Prostate gland (tissue), 2 donors: ENCODE data around the gene LARGE1. TPM values are rescaled to one million over a fixed set of nuclear protein-coding genes. Genes with fewer than 3 reads are reported as not detected.

ENCODE experiments used
- DNase-seq: peaks from one replicate; pipeline ENCODE4 v3.0.0-alpha.2; 2019; ENCODE audit warnings: low spot score
- H3K27ac ChIP-seq, 2 donors: fragments of 200-600 bp; sonication (generic); 2 replicates each; pipeline ENCODE4 v1.5.1; 2017 to 2019
- H3K27me3 ChIP-seq: fragments of 200-600 bp; sonication (generic); replicated peaks from 2 replicates; pipeline ENCODE4 v1.5.1; 2019; ENCODE audit not compliant: insufficient read depth
- H3K36me3 ChIP-seq, 2 donors: fragments of 200-600 bp; sonication (generic); 1 replicate in 1 of 2; 2 replicates in 1 of 2; pipeline versions ENCODE4 v1.5.1 to v1.8.1; 2017 to 2019
- H3K4me1 ChIP-seq: fragments of 200-600 bp; sonication (generic); replicated peaks from 2 replicates; pipeline ENCODE4 v1.5.1; 2019
- H3K4me3 ChIP-seq, 2 donors: fragments of 200-600 bp; sonication (generic); 2 replicates each; pipeline ENCODE4 v1.5.1; 2017 to 2019
- H3K9me3 ChIP-seq: fragments of 200-600 bp; sonication (generic); 2 replicates; pipeline ENCODE4 v1.5.1; 2017
- CTCF ChIP-seq, 4 experiments: fragments of 200-600 bp in 2 of 4; fragments of 450-650 bp in 2 of 4; sonication (generic) in 2 of 4; IDR thresholded peaks; 1 replicate in 3 of 4; 2 replicates in 1 of 4; pipeline ENCODE4 v1.5.1; 2016 to 2019; ENCODE audit warnings: antibody characterized with exemption in 4 of 4, mild to moderate bottlenecking in 2 of 4, moderate library complexity in 2 of 4
- POLR2A ChIP-seq: fragments of 450-650 bp; IDR thresholded peaks from one replicate; pipeline ENCODE4 v1.6.1; 2016; ENCODE audit warnings: antibody characterized with exemption, mild to moderate bottlenecking
- POLR2AphosphoS5 ChIP-seq: sonication (generic); formaldehyde crosslinking; IDR thresholded peaks from one replicate; pipeline ENCODE4 v1.6.1; 2017; ENCODE audit warnings: antibody characterized with exemption
- WGBS: methylation state at CpG from one replicate; pipeline ENCODE4 v1.1.5; 2018; 5-methylcytosine and 5-hydroxymethylcytosine counted together
- intact Hi-C: fragments of 100-400 bp; cut with DNase I; formaldehyde crosslinking; loops from one replicate; pipeline ENCODE4 v1.14.2; 2022
- total RNA-seq, 2 donors: library from RNA; depleted of rRNA; stranded (reverse); fragments of >200 nt; gene quantifications; one replicate each; pipeline ENCODE4 v1.1.0, GENCODE V29; 2016

The LARGE1 gene
- total RNA-seq, 2 donors from 2014 or later: 18.6 to 37.4 TPM

GRCh38 chr22:33350491-33350890 is 569.8 kb downstream of the LARGE1 start:
- no peaks in the 10 kb centered on the region for H3K4me1 ChIP-seq
- no peaks in the 10 kb centered on the region for H3K36me3 ChIP-seq
- no peak for TF ChIP-seq CTCF (IDR thresholded peaks at IDR 0.05)
- no peak for TF ChIP-seq POLR2A
- no peak for TF ChIP-seq POLR2AphosphoS5
- DNase-seq: no peak
- intact Hi-C loops: no loop called here
- H3K4me3 ChIP-seq: no peak overlapping the region
- H3K27me3 ChIP-seq: no peaks in the 10 kb centered on the region
- no peak overlapping the region for H3K27ac ChIP-seq
- 87% methylated on average over 8 of the region's 8 CpGs for WGBS
- H3K9me3 ChIP-seq: no peaks in the 10 kb centered on the region

GRCh38 chr22:33347002-33347401 is 573.3 kb downstream of the LARGE1 start:
- no peaks in the 10 kb centered on the region for H3K9me3 ChIP-seq
- 100% methylated on average over 1 of the region's 1 CpG for WGBS
- no peak overlapping the region for H3K27ac ChIP-seq
- no peaks in the 10 kb centered on the region for H3K4me1 ChIP-seq
- H3K27me3 ChIP-seq: no peaks in the 10 kb centered on the region
- DNase-seq: no peak
- H3K36me3 ChIP-seq: no peaks in the 10 kb centered on the region
- intact Hi-C loops: no loop called here
- H3K4me3 ChIP-seq: no peak overlapping the region
- TF ChIP-seq POLR2AphosphoS5: no peak
- no peak for TF ChIP-seq POLR2A
- no peak for TF ChIP-seq CTCF (IDR thresholded peaks at IDR 0.05)

- H3K27ac ChIP-seq: no peak overlapping the region
- intact Hi-C loops: no loop called here
- no peaks in the 10 kb centered on the region for H3K36me3 ChIP-seq
- no peaks in the 10 kb centered on the region for H3K27me3 ChIP-seq
- H3K9me3 ChIP-seq: no peaks in the 10 kb centered on the region
- WGBS: 87% methylated on average over 8 of the region's 8 CpGs
- H3K4me1 ChIP-seq: no peaks in the 10 kb centered on the region
- TF ChIP-seq POLR2A: no peak
- no peak for TF ChIP-seq POLR2AphosphoS5
- no peak for TF ChIP-seq CTCF (IDR thresholded peaks at IDR 0.05)
- no peak overlapping the region for H3K4me3 ChIP-seq
- DNase-seq: no peak
Measured at GRCh38 chr22:33341611-33342010, 578.7 kb downstream of the LARGE1 start.

- intact Hi-C loops: no loop called here
- no peak overlapping the region for H3K4me3 ChIP-seq
- no peaks in the 10 kb centered on the region for H3K36me3 ChIP-seq
- no peaks in the 10 kb centered on the region for H3K4me1 ChIP-seq
- no peak for TF ChIP-seq POLR2A
- TF ChIP-seq POLR2AphosphoS5: peak; percentile 18
- no peaks in the 10 kb centered on the region for H3K27me3 ChIP-seq
- no peaks in the 10 kb centered on the region for H3K9me3 ChIP-seq
- WGBS: 79% methylated on average over 10 of the region's 10 CpGs
- peak; percentile 10 for DNase-seq
- H3K27ac ChIP-seq: no peak overlapping the region
Measured at GRCh38 chr22:33337524-33337923, 582.8 kb downstream of the LARGE1 start.

GRCh38 chr22:33335611-33336279 is 584.5 kb downstream of the LARGE1 start:
- intact Hi-C loops: no loop called here
- Histone ChIP-seq H3K4me3 (no peak overlapping the region), H3K4me1 (no peaks in the 10 kb centered on the region), H3K36me3 (no peaks in the 10 kb centered on the region), H3K27ac (no peak overlapping the region), H3K9me3 (no peaks in the 10 kb centered on the region), H3K27me3 (no peaks in the 10 kb centered on the region)
- WGBS: 93% methylated on average over 6 of the region's 6 CpGs
- DNase-seq: no peak
- TF ChIP-seq CTCF (IDR thresholded peaks at IDR 0.05): no peak
- no peak for TF ChIP-seq POLR2AphosphoS5
- TF ChIP-seq POLR2A: no peak
